H9 (cell line): Measurements from ENCODE around the gene SPEF2. TPM values are rescaled to one million over a fixed set of nuclear protein-coding genes. Genes with fewer than 3 reads are reported as not detected.

Source experiments
- DNase-seq: peaks from one replicate; pipeline ENCODE4 v3.0.0-alpha.2; 2017
- H2AFZ ChIP-seq: one replicate; pipeline ENCODE4 v1.6.1; 2013; ENCODE audit warnings: mild to moderate bottlenecking, low read length, control low read depth, moderate library complexity
- H2AK5ac ChIP-seq: 2 replicates; pipeline ENCODE4 v1.6.1; 2013; ENCODE audit warnings: low read length, control low read depth, mixed read lengths; ENCODE audit not compliant: insufficient read length
- H2BK120ac ChIP-seq: one replicate; pipeline ENCODE4 v1.6.1; 2013; ENCODE audit warnings: low read depth, mild to moderate bottlenecking, low read length, control low read depth, inconsistent platforms; ENCODE audit not compliant: poor library complexity, severe bottlenecking
- H2BK12ac ChIP-seq: 2 replicates; pipeline ENCODE4 v1.6.1; 2013; ENCODE audit warnings: low read length, control low read depth, mixed read lengths, low read depth; ENCODE audit not compliant: insufficient read length
- H2BK15ac ChIP-seq: 2 replicates; pipeline ENCODE4 v1.6.1; 2013; ENCODE audit warnings: low read depth, low read length, control low read depth
- H2BK20ac ChIP-seq: one replicate; pipeline ENCODE4 v1.6.1; 2013; ENCODE audit warnings: low read depth, mild to moderate bottlenecking, low read length, control low read depth, inconsistent platforms; ENCODE audit not compliant: poor library complexity, severe bottlenecking
- H2BK5ac ChIP-seq: 2 replicates; pipeline ENCODE4 v1.6.1; 2013; ENCODE audit warnings: low read length, control low read depth, mixed read lengths; ENCODE audit not compliant: insufficient read length
- H3K14ac ChIP-seq: 2 replicates; pipeline ENCODE4 v1.6.1; 2013; ENCODE audit warnings: low read length, control low read depth; ENCODE audit not compliant: insufficient read depth
- H3K18ac ChIP-seq: 2 replicates; pipeline ENCODE4 v1.6.1; 2013; ENCODE audit warnings: low read depth, mild to moderate bottlenecking, mixed read lengths, low read length, control low read depth; ENCODE audit not compliant: insufficient read length
- H3K23ac ChIP-seq: 2 replicates; pipeline ENCODE4 v1.6.1; 2013; ENCODE audit warnings: low read length, control low read depth, mixed read lengths, low read depth; ENCODE audit not compliant: insufficient read length
- H3K23me2 ChIP-seq: 2 replicates; pipeline ENCODE4 v1.6.1; 2013; ENCODE audit warnings: low read depth, mild to moderate bottlenecking, mixed read lengths, low read length, control low read depth; ENCODE audit not compliant: insufficient read length, poor library complexity, severe bottlenecking
- H3K27ac ChIP-seq: 2 replicates; pipeline ENCODE4 v1.5.1; 2013; ENCODE audit warnings: low read length, control low read depth, mixed read lengths, low read depth; ENCODE audit not compliant: insufficient read length
- H3K27me3 ChIP-seq: 2 replicates; pipeline ENCODE4 v1.6.1; 2013; ENCODE audit warnings: low read length, control low read depth, inconsistent platforms; ENCODE audit not compliant: insufficient read depth
- H3K4ac ChIP-seq: 2 replicates; pipeline ENCODE4 v1.6.1; 2013; ENCODE audit warnings: low read depth, mild to moderate bottlenecking, control low read depth, inconsistent platforms, low read length, moderate library complexity
- H3K4me1 ChIP-seq: 2 replicates; pipeline ENCODE4 v1.6.1; 2013; ENCODE audit warnings: low read length, control low read depth, inconsistent platforms; ENCODE audit not compliant: insufficient read depth
- H3K4me2 ChIP-seq: 2 replicates; pipeline ENCODE4 v1.6.1; 2013; ENCODE audit warnings: low read length, control low read depth, mixed read lengths; ENCODE audit not compliant: insufficient read length, insufficient read depth
- H3K56ac ChIP-seq: 2 replicates; pipeline ENCODE4 v1.6.1; 2013; ENCODE audit warnings: low read depth, mild to moderate bottlenecking, mixed read lengths, low read length, control low read depth; ENCODE audit not compliant: insufficient read length
- H3K79me1 ChIP-seq: 2 replicates; pipeline ENCODE4 v1.6.1; 2013; ENCODE audit warnings: low read depth, mild to moderate bottlenecking, moderate library complexity, low read length, control low read depth, inconsistent platforms; ENCODE audit not compliant: insufficient read depth, poor library complexity, severe bottlenecking
- H3K79me2 ChIP-seq: 2 replicates; pipeline ENCODE4 v1.6.1; 2013; ENCODE audit warnings: low read length, control low read depth, inconsistent platforms; ENCODE audit not compliant: insufficient read depth
- H3K9ac ChIP-seq: 2 replicates; pipeline ENCODE4 v1.6.1; 2013; ENCODE audit warnings: low read length, control low read depth, mixed read lengths; ENCODE audit not compliant: insufficient read length; ENCODE audit errors: extremely low read depth
- H3K9me3 ChIP-seq: one replicate; pipeline ENCODE4 v1.6.1; 2013; ENCODE audit warnings: low read depth, low read length, inconsistent platforms; ENCODE audit not compliant: control insufficient read depth
- H3T11ph ChIP-seq: one replicate; pipeline ENCODE4 v1.6.1; 2013; ENCODE audit warnings: mild to moderate bottlenecking, low read length, control low read depth, inconsistent platforms
- H4K20me1 ChIP-seq: one replicate; pipeline ENCODE4 v1.6.1; 2013; ENCODE audit not compliant: control insufficient read depth, insufficient read length, insufficient read depth
- H4K5ac ChIP-seq: 2 replicates; pipeline ENCODE4 v1.6.1; 2013; ENCODE audit warnings: low read depth, mild to moderate bottlenecking, mixed read lengths, low read length, control low read depth; ENCODE audit not compliant: insufficient read length
- H4K8ac ChIP-seq: replicated peaks from 2 replicates; pipeline ENCODE4 v1.6.1; 2013; ENCODE audit warnings: low read length, control low read depth, mixed read lengths, low read depth; ENCODE audit not compliant: insufficient read length
- H4K91ac ChIP-seq: 2 replicates; pipeline ENCODE4 v1.6.1; 2013; ENCODE audit warnings: low read depth, mild to moderate bottlenecking, moderate library complexity, mixed read lengths, low read length, control low read depth; ENCODE audit not compliant: insufficient read length
- H3K27ac Mint-ChIP-seq, 3 experiments: 2 replicates in 2 of 3; 3 replicates in 1 of 3; pipeline ENCODE4 v1.8.0; 2020 to 2021; ENCODE audit warnings: mixed read lengths in 3 of 3, mild to moderate bottlenecking in 1 of 3, moderate library complexity in 1 of 3
- H3K27me3 Mint-ChIP-seq: 2 replicates; pipeline ENCODE4 v1.8.0; 2021; ENCODE audit warnings: low read depth, mild to moderate bottlenecking, moderate library complexity, mixed read lengths
- H3K36me3 Mint-ChIP-seq, 3 experiments: 2 replicates in 2 of 3; 3 replicates in 1 of 3; pipeline ENCODE4 v1.8.0; 2020 to 2021; ENCODE audit warnings: low read depth in 3 of 3, mixed read lengths in 3 of 3; ENCODE audit not compliant: insufficient read depth in 1 of 3
- H3K4me1 Mint-ChIP-seq, 2 experiments: 2 replicates each; pipeline ENCODE4 v1.8.0; 2020; ENCODE audit warnings: mixed read lengths in 2 of 2
- H3K4me3 Mint-ChIP-seq, 2 experiments: 2 replicates in 1 of 2; 3 replicates in 1 of 2; pipeline ENCODE4 v1.8.0; 2020 to 2021; ENCODE audit warnings: mild to moderate bottlenecking in 2 of 2, mixed read lengths in 2 of 2, moderate library complexity in 1 of 2
- H3K9me3 Mint-ChIP-seq, 2 experiments: 2 replicates in 1 of 2; 3 replicates in 1 of 2; pipeline ENCODE4 v1.8.0; 2020; ENCODE audit warnings: mild to moderate bottlenecking in 2 of 2, mixed read lengths in 2 of 2, moderate library complexity in 1 of 2
- total RNA-seq: library from RNA; stranded (reverse); gene quantifications from 2 replicates; pipeline ENCODE4 v1.2.1, GENCODE V29; 2021
- TF ChIP-seq, protein P1 (sequence below): fragments of 200-600 bp; sonication (generic); conservative IDR thresholded peaks from 3 replicates; pipeline ENCODE4 v1.8.0; 2021; ENCODE audit warnings: antibody characterized with exemption, mild to moderate bottlenecking

Gene SPEF2
- total RNA-seq, 1 experiment from 2014 or later = 1.0 TPM

DNA sequence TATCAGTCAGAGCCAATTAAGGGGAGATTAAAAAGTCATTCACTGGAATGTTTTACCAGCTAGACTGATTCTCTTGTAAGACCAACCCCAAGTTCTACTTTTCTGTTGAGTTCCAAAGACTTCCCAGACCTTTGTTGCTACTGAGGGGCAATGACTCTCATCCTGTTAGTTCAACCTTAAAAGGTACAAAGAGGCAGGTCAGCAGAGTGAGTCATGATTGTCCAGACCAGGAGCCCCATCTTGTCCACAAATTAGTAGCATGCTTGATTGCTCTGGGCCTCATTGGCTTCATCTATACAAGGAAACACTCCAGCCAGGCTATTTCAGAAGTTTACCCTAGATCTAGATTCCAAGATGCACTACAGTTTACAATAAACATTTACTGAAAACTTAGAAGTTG lies 159.1 kb downstream of the SPEF2 start:
- Histone ChIP-seq H3K18ac (no peak overlapping the region), H3K56ac (no peak overlapping the region), H2BK20ac (no peak overlapping the region), H3K4ac (no peak overlapping the region), H2BK5ac (no peak overlapping the region), H2BK120ac (no peak overlapping the region), H3K79me1 (no peaks in the 10 kb centered on the region), H2BK15ac (no peak overlapping the region), H4K91ac (no peak overlapping the region), H3K27ac (no peak overlapping the region), H3K23me2 (no peaks in the 10 kb centered on the region), H4K8ac (no peak overlapping the region), H3K4me2 (no peak overlapping the region), H3K4me1 (no peaks in the 10 kb centered on the region; the same call in 1 of the 2 replicates), H3K9me3 (no peaks in the 10 kb centered on the region), H4K20me1 (no peaks in the 10 kb centered on the region), H3K27me3 (no peaks in the 10 kb centered on the region), H3K79me2 (no peaks in the 10 kb centered on the region), H2BK12ac (no peak overlapping the region), H2AFZ (no peak overlapping the region), H3T11ph (no peak overlapping the region), H2AK5ac (no peak overlapping the region), H3K14ac (no peak overlapping the region), H3K9ac (no peak overlapping the region), H3K23ac (no peak overlapping the region), H4K5ac (no peak overlapping the region)
- DNase-seq = no peak
- H3K4me3 Mint-ChIP-seq = no peak overlapping the region
- H3K4me1 Mint-ChIP-seq = peaks cover 2% of the 10 kb centered on the region in 2 experiments; a peak in 3 of 4 replicates
- H3K9me3 Mint-ChIP-seq = no peaks in the 10 kb centered on the region
- H3K27me3 Mint-ChIP-seq = peaks cover 66% of the 10 kb centered on the region
- TF ChIP-seq, protein P1, sequence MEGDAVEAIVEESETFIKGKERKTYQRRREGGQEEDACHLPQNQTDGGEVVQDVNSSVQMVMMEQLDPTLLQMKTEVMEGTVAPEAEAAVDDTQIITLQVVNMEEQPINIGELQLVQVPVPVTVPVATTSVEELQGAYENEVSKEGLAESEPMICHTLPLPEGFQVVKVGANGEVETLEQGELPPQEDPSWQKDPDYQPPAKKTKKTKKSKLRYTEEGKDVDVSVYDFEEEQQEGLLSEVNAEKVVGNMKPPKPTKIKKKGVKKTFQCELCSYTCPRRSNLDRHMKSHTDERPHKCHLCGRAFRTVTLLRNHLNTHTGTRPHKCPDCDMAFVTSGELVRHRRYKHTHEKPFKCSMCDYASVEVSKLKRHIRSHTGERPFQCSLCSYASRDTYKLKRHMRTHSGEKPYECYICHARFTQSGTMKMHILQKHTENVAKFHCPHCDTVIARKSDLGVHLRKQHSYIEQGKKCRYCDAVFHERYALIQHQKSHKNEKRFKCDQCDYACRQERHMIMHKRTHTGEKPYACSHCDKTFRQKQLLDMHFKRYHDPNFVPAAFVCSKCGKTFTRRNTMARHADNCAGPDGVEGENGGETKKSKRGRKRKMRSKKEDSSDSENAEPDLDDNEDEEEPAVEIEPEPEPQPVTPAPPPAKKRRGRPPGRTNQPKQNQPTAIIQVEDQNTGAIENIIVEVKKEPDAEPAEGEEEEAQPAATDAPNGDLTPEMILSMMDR = no peak
- no peaks in the 10 kb centered on the region for H3K36me3 Mint-ChIP-seq
- H3K27ac Mint-ChIP-seq = no peak overlapping the region
